ENCODE measurements around the gene IFIT3. TPM values are rescaled to one million over a fixed set of nuclear protein-coding genes. Genes with fewer than 3 reads are reported as not detected.
"Not testable (repeated sequence)": the region's sequence is repeated elsewhere in the genome, so short reads cannot be mapped to it uniquely, and the experiment has no call there.

Gene IFIT3
- polyA plus RNA-seq, 1 of the 3 experiments (the other 2 are of a cell fraction): 3.2 TPM

DNA sequence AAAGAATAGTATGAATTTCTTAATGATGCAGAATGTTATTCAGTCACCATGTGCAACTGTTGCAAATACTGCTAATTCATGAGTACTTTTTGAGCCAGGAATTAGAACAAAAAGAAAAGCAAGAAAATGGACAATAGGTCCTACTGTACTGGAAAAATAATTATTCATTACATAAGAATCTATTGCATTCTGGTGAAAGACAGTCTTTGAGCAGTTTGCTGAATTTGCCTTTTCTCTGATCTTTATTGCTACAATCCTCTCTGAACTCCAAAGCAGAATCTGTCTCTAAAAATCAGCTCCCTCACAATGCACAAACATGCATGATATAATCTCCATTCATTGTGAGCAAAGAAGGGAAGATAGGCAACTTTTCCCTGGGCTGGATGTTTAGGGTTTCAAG, 13.1 kb upstream of the IFIT3 start:
- H3K4me3 ChIP-seq (ENCODE audit: low read depth in 2 of 2, low read length in 1 of 2): no peak overlapping the region
- H3K36me3 ChIP-seq (replicated peaks in 1 of 2; ENCODE audit: control insufficient read depth in 1 of 2, insufficient read depth in 2 of 2, low read length in 1 of 2): no peaks in the 10 kb centered on the region
- ChIA-PET CTCF (no interaction called here), POLR2A (no interaction called here)
- no peaks in the 10 kb centered on the region for H3K9me2 ChIP-seq
- TF ChIP-seq POLR2AphosphoS5 (IDR thresholded peaks at IDR 0.05; ENCODE audit: low read depth, low read length): no peak
- no peak for TF ChIP-seq FOXM1 (IDR thresholded peaks at IDR 0.05; ENCODE audit: low read depth)
- no peak for TF ChIP-seq NFIC (IDR thresholded peaks at IDR 0.05; ENCODE audit: borderline replicate concordance)
- TF ChIP-seq TEAD4 (IDR thresholded peaks at IDR 0.05; ENCODE audit: borderline replicate concordance, insufficient read depth): no peak
- TF ChIP-seq, protein P1, sequence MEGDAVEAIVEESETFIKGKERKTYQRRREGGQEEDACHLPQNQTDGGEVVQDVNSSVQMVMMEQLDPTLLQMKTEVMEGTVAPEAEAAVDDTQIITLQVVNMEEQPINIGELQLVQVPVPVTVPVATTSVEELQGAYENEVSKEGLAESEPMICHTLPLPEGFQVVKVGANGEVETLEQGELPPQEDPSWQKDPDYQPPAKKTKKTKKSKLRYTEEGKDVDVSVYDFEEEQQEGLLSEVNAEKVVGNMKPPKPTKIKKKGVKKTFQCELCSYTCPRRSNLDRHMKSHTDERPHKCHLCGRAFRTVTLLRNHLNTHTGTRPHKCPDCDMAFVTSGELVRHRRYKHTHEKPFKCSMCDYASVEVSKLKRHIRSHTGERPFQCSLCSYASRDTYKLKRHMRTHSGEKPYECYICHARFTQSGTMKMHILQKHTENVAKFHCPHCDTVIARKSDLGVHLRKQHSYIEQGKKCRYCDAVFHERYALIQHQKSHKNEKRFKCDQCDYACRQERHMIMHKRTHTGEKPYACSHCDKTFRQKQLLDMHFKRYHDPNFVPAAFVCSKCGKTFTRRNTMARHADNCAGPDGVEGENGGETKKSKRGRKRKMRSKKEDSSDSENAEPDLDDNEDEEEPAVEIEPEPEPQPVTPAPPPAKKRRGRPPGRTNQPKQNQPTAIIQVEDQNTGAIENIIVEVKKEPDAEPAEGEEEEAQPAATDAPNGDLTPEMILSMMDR (IDR thresholded peaks at IDR 0.05): no peak
- no peak for TF ChIP-seq SMC3 (IDR thresholded peaks at IDR 0.05; ENCODE audit: low read depth, low read length)
- TF ChIP-seq, protein P2, sequence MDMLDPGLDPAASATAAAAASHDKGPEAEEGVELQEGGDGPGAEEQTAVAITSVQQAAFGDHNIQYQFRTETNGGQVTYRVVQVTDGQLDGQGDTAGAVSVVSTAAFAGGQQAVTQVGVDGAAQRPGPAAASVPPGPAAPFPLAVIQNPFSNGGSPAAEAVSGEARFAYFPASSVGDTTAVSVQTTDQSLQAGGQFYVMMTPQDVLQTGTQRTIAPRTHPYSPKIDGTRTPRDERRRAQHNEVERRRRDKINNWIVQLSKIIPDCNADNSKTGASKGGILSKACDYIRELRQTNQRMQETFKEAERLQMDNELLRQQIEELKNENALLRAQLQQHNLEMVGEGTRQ (IDR thresholded peaks at IDR 0.05; ENCODE audit: borderline replicate concordance, low read depth, low read length): no peak
- TF ChIP-seq, protein P3, sequence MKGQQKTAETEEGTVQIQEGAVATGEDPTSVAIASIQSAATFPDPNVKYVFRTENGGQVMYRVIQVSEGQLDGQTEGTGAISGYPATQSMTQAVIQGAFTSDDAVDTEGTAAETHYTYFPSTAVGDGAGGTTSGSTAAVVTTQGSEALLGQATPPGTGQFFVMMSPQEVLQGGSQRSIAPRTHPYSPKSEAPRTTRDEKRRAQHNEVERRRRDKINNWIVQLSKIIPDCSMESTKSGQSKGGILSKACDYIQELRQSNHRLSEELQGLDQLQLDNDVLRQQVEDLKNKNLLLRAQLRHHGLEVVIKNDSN (IDR thresholded peaks at IDR 0.05; ENCODE audit: borderline replicate concordance, low read depth): no peak
- H3F3A ChIP-seq (replicated peaks; ENCODE audit: insufficient read depth): no peaks in the 10 kb centered on the region
- no peaks in the 10 kb centered on the region for H3K4me1 ChIP-seq (ENCODE audit: control insufficient read depth in 1 of 2, insufficient read depth in 2 of 2, low read depth in 1 of 2, low read length in 1 of 2)
- no peaks in the 10 kb centered on the region for H3K79me2 ChIP-seq (ENCODE audit: insufficient read depth)
- no peaks in the 10 kb centered on the region for H3K27me3 ChIP-seq (ENCODE audit: insufficient read depth)
- no peak for DNase-seq
- H3K9me3 ChIP-seq: no peaks in the 10 kb centered on the region
- no peak overlapping the region for H3K9ac ChIP-seq
- H3K4me2 ChIP-seq: no peak overlapping the region
- H4K20me1 ChIP-seq (ENCODE audit: insufficient read depth): no peaks in the 10 kb centered on the region
- H3K27ac ChIP-seq (ENCODE audit: low read depth in 2 of 2, low read length in 1 of 2): no peak overlapping the region
- no peak overlapping the region for H2AFZ ChIP-seq (ENCODE audit: low read depth)

DNA sequence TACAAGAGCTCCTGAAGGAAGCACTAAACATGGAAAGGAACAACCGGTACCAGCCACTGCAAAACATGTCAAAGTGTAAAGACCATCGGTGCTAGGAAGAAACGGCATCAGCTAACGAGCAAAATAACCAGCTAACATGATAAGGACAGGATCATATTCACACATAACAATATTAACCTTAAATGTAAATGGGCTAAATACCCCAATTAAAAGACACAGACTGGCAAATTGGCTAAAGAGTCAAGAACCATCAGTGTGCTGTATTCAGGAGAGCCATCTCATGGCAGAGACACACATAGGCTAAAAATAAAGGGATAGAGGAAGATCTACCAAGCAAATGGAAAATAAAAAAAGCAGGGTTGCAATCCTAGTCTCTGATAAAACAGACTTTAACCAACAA, 9.8 kb upstream of the IFIT3 start:
- POLR2A ChIA-PET, H3K9ac ChIP-seq: not testable (repeated sequence)
- WGBS (ENCODE audit: low lambda C conversion rate): 86% methylated on average over 4 of the region's 4 CpGs

DNA sequence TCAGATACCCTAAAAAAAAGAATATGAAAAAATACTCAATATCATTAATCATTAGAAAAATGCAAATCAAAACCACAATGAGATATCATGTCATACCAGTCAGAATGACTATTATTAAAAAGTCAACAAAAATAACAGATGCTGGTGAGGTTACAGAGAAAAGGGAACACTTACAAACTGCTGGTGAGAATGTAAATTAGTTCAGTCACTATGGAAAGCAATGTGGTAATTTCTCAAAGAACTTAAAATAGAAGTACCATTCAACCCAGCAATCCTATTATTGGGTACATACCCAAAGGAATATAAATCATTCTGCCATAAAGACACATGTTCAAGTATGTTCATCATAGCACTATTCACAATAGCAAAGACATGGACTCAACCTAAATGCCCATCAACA, 2.7 kb upstream of the IFIT3 start:
- Histone ChIP-seq H3F3A (replicated peaks; ENCODE audit: insufficient read depth) (peaks cover 17% of the 10 kb centered on the region), H3K79me2 (ENCODE audit: insufficient read depth) (peaks cover 11% of the 10 kb centered on the region; the same call in 1 of the 2 replicates)
- H3K9ac ChIP-seq; POLR2A ChIA-PET; DNase-seq; H3K27me3 ChIP-seq (ENCODE audit: insufficient read depth); H3K36me3 ChIP-seq (replicated peaks in 1 of 2; ENCODE audit: control insufficient read depth in 1 of 2, insufficient read depth in 2 of 2, low read length in 1 of 2); H4K20me1 ChIP-seq (ENCODE audit: insufficient read depth); H3K9me2 ChIP-seq; H3K4me1 ChIP-seq (ENCODE audit: control insufficient read depth in 1 of 2, insufficient read depth in 2 of 2, low read depth in 1 of 2, low read length in 1 of 2); H3K4me2 ChIP-seq; H2AFZ ChIP-seq (ENCODE audit: low read depth); H3K27ac ChIP-seq (ENCODE audit: low read depth in 2 of 2, low read length in 1 of 2); H3K9me3 ChIP-seq; H3K4me3 ChIP-seq (ENCODE audit: low read depth in 2 of 2, low read length in 1 of 2): not testable (repeated sequence)
- CTCF ChIA-PET: interaction anchor here (0.9 kb wide), 1 partner anchor 17 kb away, joined by 3 read pairs; no protein-coding TSS in a partner anchor

More for the DNA sequence above, 9.8 kb upstream of the IFIT3 start:
- H4K20me1 ChIP-seq (ENCODE audit: insufficient read depth); H3F3A ChIP-seq (replicated peaks; ENCODE audit: insufficient read depth); H3K27ac ChIP-seq (ENCODE audit: low read depth in 2 of 2, low read length in 1 of 2); H3K4me2 ChIP-seq; DNase-seq; H3K9me2 ChIP-seq; H3K4me1 ChIP-seq (ENCODE audit: control insufficient read depth in 1 of 2, insufficient read depth in 2 of 2, low read depth in 1 of 2, low read length in 1 of 2); CTCF ChIA-PET; H2AFZ ChIP-seq (ENCODE audit: low read depth); H3K79me2 ChIP-seq (ENCODE audit: insufficient read depth); H3K36me3 ChIP-seq (replicated peaks in 1 of 2; ENCODE audit: control insufficient read depth in 1 of 2, insufficient read depth in 2 of 2, low read length in 1 of 2); H3K4me3 ChIP-seq (ENCODE audit: low read depth in 2 of 2, low read length in 1 of 2); H3K9me3 ChIP-seq; H3K27me3 ChIP-seq (ENCODE audit: insufficient read depth): not testable (repeated sequence)

DNA sequence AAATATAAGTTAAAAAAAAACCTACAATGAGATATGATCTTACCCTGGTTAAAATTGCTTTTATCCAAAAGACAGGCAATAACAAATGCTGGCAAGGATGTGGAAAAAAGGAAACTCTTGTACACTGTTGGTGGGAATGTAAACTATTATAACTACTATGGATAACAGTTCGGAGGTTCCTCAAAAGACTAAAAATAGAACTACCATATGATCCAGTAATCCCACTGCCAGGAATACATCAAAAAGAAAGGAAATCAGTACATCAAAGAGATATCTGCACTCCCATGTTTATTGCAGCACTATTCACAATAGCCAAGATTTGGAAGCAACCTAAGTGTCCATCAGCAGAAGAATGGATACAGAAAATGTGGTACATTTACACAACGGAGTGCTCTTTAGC, 1.9 kb upstream of the IFIT3 start:
- Histone ChIP-seq H3F3A (replicated peaks; ENCODE audit: insufficient read depth) (peaks cover 17% of the 10 kb centered on the region), H3K79me2 (ENCODE audit: insufficient read depth) (peaks cover 12% of the 10 kb centered on the region; the same call in 1 of the 2 replicates), H3K4me1 (ENCODE audit: control insufficient read depth in 1 of 2, insufficient read depth in 2 of 2, low read depth in 1 of 2, low read length in 1 of 2) (peaks cover 0 to 12% of the 10 kb centered on the region in 2 experiments; a peak in 2 of 4 replicates)
- H3K36me3 ChIP-seq (replicated peaks in 1 of 2; ENCODE audit: control insufficient read depth in 1 of 2, insufficient read depth in 2 of 2, low read length in 1 of 2); DNase-seq; H3K4me3 ChIP-seq (ENCODE audit: low read depth in 2 of 2, low read length in 1 of 2); POLR2A ChIA-PET; H3K9me3 ChIP-seq; H3K4me2 ChIP-seq; H3K27me3 ChIP-seq (ENCODE audit: insufficient read depth); H3K9me2 ChIP-seq; H4K20me1 ChIP-seq (ENCODE audit: insufficient read depth); CTCF ChIA-PET; H3K9ac ChIP-seq; H2AFZ ChIP-seq (ENCODE audit: low read depth); H3K27ac ChIP-seq (ENCODE audit: low read depth in 2 of 2, low read length in 1 of 2): not testable (repeated sequence)
- 89% methylated on average over 2 of the region's 2 CpGs for WGBS (ENCODE audit: low lambda C conversion rate)

Measured in SK-N-SH (cell line).